Measurements from ENCODE around the gene RBM33. TPM values are rescaled to one million over a fixed set of nuclear protein-coding genes. Genes with fewer than 3 reads are reported as not detected.
A peak's percentile ranks its signal among the peaks of the same experiment; 100 is the strongest.
"Not testable (repeated sequence)": the region's sequence is repeated elsewhere in the genome, so short reads cannot be mapped to it uniquely, and the experiment has no call there.

The RBM33 gene
- total RNA-seq, 1 donor from 2014 or later = 79.8 TPM

GRCh38 chr7:155690655-155691054 is 46.2 kb downstream of the RBM33 start:
- Mint-ChIP-seq H3K36me3 (ENCODE audit: low read depth) (peaks cover 51% of the 10 kb centered on the region), H3K4me1 (ENCODE audit: low read depth) (peaks cover 42% of the 10 kb centered on the region)
- H3K27me3 Mint-ChIP-seq (ENCODE audit: low read depth); intact Hi-C loops (cut with micrococcal nuclease); DNase-seq (ENCODE audit: low spot score); H3K4me3 Mint-ChIP-seq (ENCODE audit: low read depth); H3K27ac Mint-ChIP-seq; H3K9me3 Mint-ChIP-seq: not testable (repeated sequence)

GRCh38 chr7:155692317-155692716 is 47.9 kb downstream of the RBM33 start:
- no peaks in the 10 kb centered on the region for H3K27me3 Mint-ChIP-seq (ENCODE audit: low read depth)
- H3K9me3 Mint-ChIP-seq = no peaks in the 10 kb centered on the region
- H3K4me3 Mint-ChIP-seq (ENCODE audit: low read depth) = no peak overlapping the region
- H3K36me3 Mint-ChIP-seq (ENCODE audit: low read depth) = peaks cover 40% of the 10 kb centered on the region
- DNase-seq (ENCODE audit: low spot score) = no peak
- intact Hi-C loops (cut with micrococcal nuclease) = no loop called here
- H3K27ac Mint-ChIP-seq = no peak overlapping the region
- peaks cover 50% of the 10 kb centered on the region for H3K4me1 Mint-ChIP-seq (ENCODE audit: low read depth)

- Mint-ChIP-seq H3K36me3 (ENCODE audit: low read depth) (peaks cover 34% of the 10 kb centered on the region), H3K4me1 (ENCODE audit: low read depth) (peaks cover 56% of the 10 kb centered on the region), H3K27me3 (ENCODE audit: low read depth) (no peaks in the 10 kb centered on the region), H3K27ac (no peak overlapping the region), H3K9me3 (no peaks in the 10 kb centered on the region), H3K4me3 (ENCODE audit: low read depth) (no peak overlapping the region)
- no peak for DNase-seq (ENCODE audit: low spot score)
- intact Hi-C loops (cut with micrococcal nuclease) = loop anchor here (2.0 kb wide), 1 partner anchor 13 kb away; no protein-coding TSS in a partner anchor
Observed at GRCh38 chr7:155693826-155694225, 49.4 kb downstream of the RBM33 start.

GRCh38 chr7:155694851-155695250 is 50.4 kb downstream of the RBM33 start:
- DNase-seq (ENCODE audit: low spot score) = no peak
- intact Hi-C loops (cut with micrococcal nuclease) = loop anchor here (2.0 kb wide), 1 partner anchor 14 kb away; no protein-coding TSS in a partner anchor
- Mint-ChIP-seq H3K36me3 (ENCODE audit: low read depth) (peaks cover 32% of the 10 kb centered on the region), H3K4me1 (ENCODE audit: low read depth) (peaks cover 56% of the 10 kb centered on the region), H3K4me3 (ENCODE audit: low read depth) (no peak overlapping the region), H3K27ac (no peak overlapping the region), H3K9me3 (no peaks in the 10 kb centered on the region), H3K27me3 (ENCODE audit: low read depth) (no peaks in the 10 kb centered on the region)

- H3K9me3 Mint-ChIP-seq = no peaks in the 10 kb centered on the region
Observed at GRCh38 chr7:155696747-155697146, 52.3 kb downstream of the RBM33 start.

GRCh38 chr7:155698633-155699032 is 54.2 kb downstream of the RBM33 start:
- Mint-ChIP-seq H3K36me3 (ENCODE audit: low read depth) (peaks cover 52% of the 10 kb centered on the region), H3K4me1 (ENCODE audit: low read depth) (peaks cover 52% of the 10 kb centered on the region), H3K4me3 (ENCODE audit: low read depth) (no peak overlapping the region), H3K9me3 (no peaks in the 10 kb centered on the region), H3K27ac (no peak overlapping the region), H3K27me3 (ENCODE audit: low read depth) (no peaks in the 10 kb centered on the region)
- DNase-seq (ENCODE audit: low spot score) = no peak
- intact Hi-C loops (cut with micrococcal nuclease) = no loop called here

More at GRCh38 chr7:155696747-155697146, 52.3 kb downstream of the RBM33 start:
- no peaks in the 10 kb centered on the region for H3K27me3 Mint-ChIP-seq (ENCODE audit: low read depth)
- no peak for DNase-seq (ENCODE audit: low spot score)
- H3K4me3 Mint-ChIP-seq (ENCODE audit: low read depth) = no peak overlapping the region
- H3K4me1 Mint-ChIP-seq (ENCODE audit: low read depth) = peaks cover 50% of the 10 kb centered on the region
- peaks cover 33% of the 10 kb centered on the region for H3K36me3 Mint-ChIP-seq (ENCODE audit: low read depth)
- intact Hi-C loops (cut with micrococcal nuclease) = no loop called here
- H3K27ac Mint-ChIP-seq = peak overlapping the region; percentile 51

GRCh38 chr7:155699180-155699579 is 54.7 kb downstream of the RBM33 start:
- peaks cover 52% of the 10 kb centered on the region for H3K4me1 Mint-ChIP-seq (ENCODE audit: low read depth)
- intact Hi-C loops (cut with micrococcal nuclease) = no loop called here

DNA sequence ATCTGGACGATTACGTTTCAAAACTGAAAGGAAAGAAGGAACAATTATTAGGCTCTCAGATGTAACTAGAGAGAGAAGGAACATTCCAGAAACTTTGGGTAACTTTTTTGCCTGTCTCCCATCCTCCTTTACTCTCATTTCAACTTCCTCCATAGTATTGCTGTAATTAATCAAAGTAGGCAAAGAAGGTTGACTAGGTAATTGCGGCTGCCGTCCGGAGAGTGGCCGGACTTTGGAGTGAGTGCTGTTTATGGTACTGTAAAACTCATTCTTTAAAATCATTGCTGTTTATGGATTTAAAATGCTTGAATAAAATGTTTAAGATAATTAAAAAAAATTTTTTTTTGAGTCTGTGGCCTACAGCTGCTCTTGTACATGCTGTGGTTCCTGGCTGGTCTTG is 56.4 kb downstream of the RBM33 start:
- DNase-seq (ENCODE audit: low spot score) = no peak
- Mint-ChIP-seq H3K36me3 (ENCODE audit: low read depth) (peaks cover 60% of the 10 kb centered on the region), H3K27ac (no peak overlapping the region), H3K27me3 (ENCODE audit: low read depth) (no peaks in the 10 kb centered on the region), H3K9me3 (no peaks in the 10 kb centered on the region), H3K4me1 (ENCODE audit: low read depth) (peaks cover 47% of the 10 kb centered on the region), H3K4me3 (ENCODE audit: low read depth) (no peak overlapping the region)
- intact Hi-C loops (cut with micrococcal nuclease) = loop anchor here (10.0 kb wide), 1 partner anchor 106 kb away; no protein-coding TSS in a partner anchor

More at GRCh38 chr7:155699180-155699579, 54.7 kb downstream of the RBM33 start:
- peak overlapping the region; percentile 8 for H3K27ac Mint-ChIP-seq
- H3K27me3 Mint-ChIP-seq (ENCODE audit: low read depth) = no peaks in the 10 kb centered on the region
- H3K9me3 Mint-ChIP-seq = no peaks in the 10 kb centered on the region
- peaks cover 57% of the 10 kb centered on the region for H3K36me3 Mint-ChIP-seq (ENCODE audit: low read depth)
- no peak overlapping the region for H3K4me3 Mint-ChIP-seq (ENCODE audit: low read depth)
- no peak for DNase-seq (ENCODE audit: low spot score)

GRCh38 chr7:155701972-155702544 is 57.6 kb downstream of the RBM33 start:
- Mint-ChIP-seq H3K27ac (peak overlapping the region; percentile 50), H3K4me1 (ENCODE audit: low read depth) (peaks cover 37% of the 10 kb centered on the region), H3K27me3 (ENCODE audit: low read depth) (no peaks in the 10 kb centered on the region), H3K4me3 (ENCODE audit: low read depth) (no peak overlapping the region), H3K9me3 (no peaks in the 10 kb centered on the region), H3K36me3 (ENCODE audit: low read depth) (peaks cover 60% of the 10 kb centered on the region)
- DNase-seq (ENCODE audit: low spot score) = no peak
- intact Hi-C loops (cut with micrococcal nuclease) = loop anchor here (1.0 to 10.0 kb wide), 2 partner anchors 42 to 107 kb away; no protein-coding TSS in a partner anchor

DNA sequence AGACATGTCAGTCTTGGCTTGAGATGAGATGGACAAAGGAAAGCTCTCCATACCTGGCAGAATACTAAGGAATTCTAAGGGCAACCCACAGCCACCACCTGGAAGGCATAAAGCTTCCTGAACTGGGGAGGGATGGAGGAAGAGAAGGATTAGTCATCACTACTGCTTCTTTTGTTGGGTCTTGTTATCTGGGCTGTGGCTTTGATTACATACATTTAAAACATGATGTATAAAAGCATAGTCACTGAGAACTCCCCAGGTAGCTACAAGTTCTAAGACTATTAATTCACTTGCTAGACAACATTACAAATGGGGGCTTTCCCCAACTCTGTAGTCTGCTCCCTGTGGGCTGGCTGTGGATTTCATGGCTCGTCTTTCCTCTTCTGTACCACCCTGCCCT is 58.2 kb downstream of the RBM33 start:
- H3K36me3 Mint-ChIP-seq (ENCODE audit: low read depth) = peaks cover 56% of the 10 kb centered on the region
- H3K27ac Mint-ChIP-seq = peak overlapping the region; percentile 66
- H3K9me3 Mint-ChIP-seq = no peaks in the 10 kb centered on the region
- H3K4me3 Mint-ChIP-seq (ENCODE audit: low read depth) = no peak overlapping the region
- H3K4me1 Mint-ChIP-seq (ENCODE audit: low read depth) = peaks cover 34% of the 10 kb centered on the region
- intact Hi-C loops (cut with micrococcal nuclease) = loop anchor here (1.0 to 10.0 kb wide), 2 partner anchors 42 to 108 kb away; no protein-coding TSS in a partner anchor
- DNase-seq (ENCODE audit: low spot score) = no peak
- no peaks in the 10 kb centered on the region for H3K27me3 Mint-ChIP-seq (ENCODE audit: low read depth)

GRCh38 chr7:155705623-155706360 is 61.3 kb downstream of the RBM33 start:
- intact Hi-C loops (cut with micrococcal nuclease) = loop anchor here (10.0 kb wide), 1 partner anchor 111 kb away; no protein-coding TSS in a partner anchor
- no peaks in the 10 kb centered on the region for H3K9me3 Mint-ChIP-seq
- H3K4me1 Mint-ChIP-seq (ENCODE audit: low read depth) = peaks cover 20% of the 10 kb centered on the region
- H3K36me3 Mint-ChIP-seq (ENCODE audit: low read depth) = peaks cover 42% of the 10 kb centered on the region
- no peaks in the 10 kb centered on the region for H3K27me3 Mint-ChIP-seq (ENCODE audit: low read depth)
- DNase-seq (ENCODE audit: low spot score) = no peak
- peak overlapping the region; percentile 36 for H3K27ac Mint-ChIP-seq
- H3K4me3 Mint-ChIP-seq (ENCODE audit: low read depth) = no peak overlapping the region

GRCh38 chr7:155706376-155706775 is 61.9 kb downstream of the RBM33 start:
- Mint-ChIP-seq H3K4me3 (ENCODE audit: low read depth) (no peak overlapping the region), H3K4me1 (ENCODE audit: low read depth) (peaks cover 18% of the 10 kb centered on the region), H3K36me3 (ENCODE audit: low read depth) (peaks cover 43% of the 10 kb centered on the region), H3K27ac (no peak overlapping the region), H3K27me3 (ENCODE audit: low read depth) (no peaks in the 10 kb centered on the region), H3K9me3 (no peaks in the 10 kb centered on the region)
- no peak for DNase-seq (ENCODE audit: low spot score)
- intact Hi-C loops (cut with micrococcal nuclease) = loop anchor here (10.0 kb wide), 1 partner anchor 112 kb away; no protein-coding TSS in a partner anchor

GRCh38 chr7:155709453-155709852 is 65.0 kb downstream of the RBM33 start:
- Mint-ChIP-seq H3K4me3 (ENCODE audit: low read depth) (no peak overlapping the region), H3K27me3 (ENCODE audit: low read depth) (no peaks in the 10 kb centered on the region), H3K36me3 (ENCODE audit: low read depth) (peaks cover 46% of the 10 kb centered on the region), H3K9me3 (no peaks in the 10 kb centered on the region), H3K4me1 (ENCODE audit: low read depth) (peaks cover 5% of the 10 kb centered on the region), H3K27ac (no peak overlapping the region)
- intact Hi-C loops (cut with micrococcal nuclease) = loop anchor here (10.0 kb wide), 1 partner anchor 115 kb away; no protein-coding TSS in a partner anchor
- DNase-seq (ENCODE audit: low spot score) = no peak
